Neural cell (in vitro differentiated cells): ENCODE data around the gene HIRIP3.
"Not testable (repeated sequence)": the region's sequence is repeated elsewhere in the genome, so short reads cannot be mapped to it uniquely, and the experiment has no call there.

Experiments
- CTCF ChIP-seq: fragments of 450-650 bp; IDR thresholded peaks from 2 replicates; pipeline ENCODE4 v1.5.1; 2014; ENCODE audit warnings: antibody characterized with exemption, mild to moderate bottlenecking, moderate library complexity; ENCODE audit not compliant: poor library complexity, severe bottlenecking
- EP300 ChIP-seq: fragments of 450-650 bp; conservative IDR thresholded peaks from 2 replicates; pipeline ENCODE4 v1.6.1; 2014; ENCODE audit warnings: antibody characterized with exemption, mild to moderate bottlenecking, moderate library complexity; ENCODE audit not compliant: poor library complexity, severe bottlenecking
- EZH2 ChIP-seq: fragments of 200-600, 300-800 bp; shearing (Covaris generic), sonication (generic); IDR thresholded peaks from 2 replicates; pipeline ENCODE4 v1.6.1; 2014; ENCODE audit warnings: antibody characterized with exemption, low read length, borderline replicate concordance, mild to moderate bottlenecking; ENCODE audit not compliant: insufficient read depth, poor library complexity, severe bottlenecking
- MXI1 ChIP-seq: fragments of 450-650 bp; conservative IDR thresholded peaks from 2 replicates; pipeline ENCODE4 v1.6.1; 2014; ENCODE audit warnings: antibody characterized with exemption, mild to moderate bottlenecking; ENCODE audit not compliant: poor library complexity, severe bottlenecking
- POLR2AphosphoS5 ChIP-seq: IDR thresholded peaks from 2 replicates; pipeline ENCODE4 v1.6.1; 2012
- RAD21 ChIP-seq: fragments of 450-650 bp; conservative IDR thresholded peaks from 2 replicates; pipeline ENCODE4 v1.6.1; 2014; ENCODE audit warnings: antibody characterized with exemption, mild to moderate bottlenecking, moderate library complexity
- REST ChIP-seq: IDR thresholded peaks from 2 replicates; pipeline ENCODE4 v1.6.1; 2012; ENCODE audit warnings: borderline replicate concordance

- TF ChIP-seq CTCF, EZH2, REST, EP300, POLR2AphosphoS5, MXI1, RAD21: not testable (repeated sequence)
These were observed 45.3 kb upstream of the HIRIP3 start for GRCh38 chr16:30040690-30041089.
